PC-3 (cell line): Measurements from ENCODE around the gene CEP192. TPM values are rescaled to one million over a fixed set of nuclear protein-coding genes. Genes with fewer than 3 reads are reported as not detected.
"Not testable (repeated sequence)": the region's sequence is repeated elsewhere in the genome, so short reads cannot be mapped to it uniquely, and the experiment has no call there.

Experiments used
- ATAC-seq: fragments of 200-7000 bp; cut with Tn5 transposase; 2 replicates; pipeline ENCODE4 v1.9.1; 2020; ENCODE audit warnings: mild to moderate bottlenecking, moderate library complexity
- BruUV-seq: library from RNA; stranded (reverse); fragments of 400-500 nt; replicated peaks from 2 replicates; lab custom pipeline; 2021; lab: Mats Ljungman, UMichigan
- CTCF ChIA-PET: fragments of 300-600 bp; sonication (Branson Sonifier 250); formaldehyde crosslinking; loops from one replicate; lab custom pipeline; 2022; ENCODE audit warnings: antibody characterized with exemption; lab: Charles Lee
- POLR2A ChIA-PET: fragments of 300-600 bp; sonication (Branson Sonifier 250); formaldehyde crosslinking; loops from one replicate; lab custom pipeline; 2022; ENCODE audit warnings: antibody characterized with exemption; ENCODE audit not compliant: unreplicated experiment; lab: Charles Lee
- DNase-seq: peaks from one replicate; pipeline ENCODE4 v3.0.0-alpha.2; 2015
- H2AFZ ChIP-seq: fragments of 300-600 bp; sonication (generic); 2 replicates; pipeline ENCODE4 v1.6.0; 2016; ENCODE audit warnings: antibody characterized with exemption, low read length
- H3F3A ChIP-seq: fragments of 300-600 bp; sonication (generic); one replicate; pipeline ENCODE4 v1.6.0; 2017; ENCODE audit warnings: antibody characterized with exemption, low read length, control low read depth, mild to moderate bottlenecking; ENCODE audit not compliant: unreplicated experiment
- H3K27ac ChIP-seq: fragments of 300-600 bp; sonication (generic); 2 replicates; pipeline ENCODE4 v1.5.1; 2016; ENCODE audit warnings: mild to moderate bottlenecking, low read length
- H3K27me3 ChIP-seq: fragments of 300-600 bp; sonication (generic); 2 replicates; pipeline ENCODE4 v1.6.1; 2016; ENCODE audit warnings: low read length, mixed read lengths
- H3K36me3 ChIP-seq: fragments of 300-600 bp; sonication (generic); 2 replicates; pipeline ENCODE4 v1.6.1; 2016; ENCODE audit warnings: low read depth, mixed run types, low read length, mixed read lengths
- H3K4me1 ChIP-seq: fragments of 300-600 bp; sonication (generic); 2 replicates; pipeline ENCODE4 v1.5.1; 2016; ENCODE audit warnings: low read length; ENCODE audit not compliant: insufficient read depth
- H3K4me2 ChIP-seq: fragments of 300-600 bp; sonication (generic); 2 replicates; pipeline ENCODE4 v1.6.0; 2016; ENCODE audit warnings: low read length
- H3K4me3 ChIP-seq: fragments of 300-600 bp; sonication (generic); 2 replicates; pipeline ENCODE4 v1.5.1; 2016; ENCODE audit warnings: mild to moderate bottlenecking, low read length, mixed read lengths
- H3K79me2 ChIP-seq: fragments of 300-600 bp; sonication (generic); 2 replicates; pipeline ENCODE4 v1.6.1; 2017; ENCODE audit warnings: low read length, mixed read lengths
- H3K9ac ChIP-seq: fragments of 300-600 bp; sonication (generic); 2 replicates; pipeline ENCODE4 v1.6.0; 2016; ENCODE audit warnings: mild to moderate bottlenecking, low read length
- H3K9me2 ChIP-seq: fragments of 300-600 bp; sonication (generic); replicated peaks from 2 replicates; pipeline ENCODE4 v1.6.1; 2016; ENCODE audit warnings: mixed run types, low read length, mixed read lengths
- H3K9me3 ChIP-seq: fragments of 300-600 bp; sonication (generic); 2 replicates; pipeline ENCODE4 v1.6.1; 2016; ENCODE audit warnings: low read length, mixed read lengths
- H4K20me1 ChIP-seq: fragments of 300-600 bp; sonication (generic); 2 replicates; pipeline ENCODE4 v1.6.1; 2016; ENCODE audit warnings: low read length, mixed read lengths
- EZH2 ChIP-seq: fragments of 300-600 bp; sonication (generic); IDR thresholded peaks from one replicate; pipeline ENCODE4 v1.6.1; 2017; ENCODE audit warnings: antibody characterized with exemption, mild to moderate bottlenecking, low read length; ENCODE audit not compliant: unreplicated experiment
- EZH2phosphoT487 ChIP-seq: fragments of 300-600 bp; sonication (generic); IDR thresholded peaks from 2 replicates; pipeline ENCODE4 v1.6.1; 2018; ENCODE audit warnings: mild to moderate bottlenecking, antibody characterized with exemption, low read length, borderline replicate concordance
- intact Hi-C: fragments of 100-400 bp; cut with micrococcal nuclease; formaldehyde crosslinking; loops from 2 replicates; pipeline ENCODE4 v1.9.0; 2023
- total RNA-seq: library from RNA; depleted of rRNA; stranded (reverse); fragments of >200 nt; gene quantifications from 2 replicates; pipeline ENCODE4 v1.2.3, GENCODE V29; 2014
- TF ChIP-seq, protein P1 (sequence below): fragments of 300-600 bp; sonication (generic); conservative IDR thresholded peaks from 2 replicates; pipeline ENCODE4 v1.5.1; 2017; ENCODE audit warnings: antibody characterized with exemption, low read depth, mild to moderate bottlenecking, low read length

The CEP192 gene
- total RNA-seq, 1 experiment from 2014 or later = 32.6 TPM

DNA sequence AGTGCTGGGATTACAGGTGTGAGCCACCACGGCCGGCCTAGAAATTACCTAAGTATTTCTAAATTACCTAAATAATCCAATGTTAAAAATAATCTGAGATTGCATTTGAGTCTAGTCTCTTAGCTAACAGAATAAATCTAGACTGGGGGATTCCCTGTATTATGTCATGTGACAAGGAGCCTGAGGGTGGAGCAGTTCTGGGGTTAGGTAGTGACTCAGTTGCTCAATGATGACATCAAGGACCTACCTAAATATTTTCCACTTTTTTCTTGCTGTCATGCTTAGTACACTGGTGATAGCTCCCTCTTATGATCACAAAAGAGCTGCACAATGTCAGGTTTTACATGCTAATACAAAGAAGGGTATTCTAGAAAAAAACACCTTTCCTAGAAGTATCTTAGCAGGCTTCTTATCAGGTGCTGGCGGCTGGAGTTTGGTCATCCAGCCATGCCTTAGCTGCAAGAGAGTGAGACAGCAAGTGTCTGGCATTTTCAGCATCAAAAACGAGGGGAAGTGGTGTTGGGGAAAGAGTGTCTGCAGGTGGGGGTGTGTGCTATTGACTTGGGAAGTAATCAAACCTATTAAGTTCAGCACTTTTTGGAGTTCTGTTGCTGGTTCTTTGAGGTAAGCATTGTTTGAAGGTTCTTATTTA is 17.5 kb upstream of the CEP192 start:
- Histone ChIP-seq H3K9ac (no peak overlapping the region), H2AFZ (no peak overlapping the region), H3K4me2 (no peak overlapping the region), H3K36me3 (peaks cover 56% of the 10 kb centered on the region), H3F3A (no peaks in the 10 kb centered on the region), H3K4me1 (no peaks in the 10 kb centered on the region), H3K9me2 (no peaks in the 10 kb centered on the region), H3K4me3 (no peak overlapping the region), H3K27ac (no peak overlapping the region), H3K27me3 (no peaks in the 10 kb centered on the region), H3K9me3 (no peaks in the 10 kb centered on the region), H4K20me1 (0 out of 2 replicates have a peak, but pooled peaks cover 4% of the 10 kb centered on the region), H3K79me2 (no peaks in the 10 kb centered on the region; the same call in 1 of the 2 replicates)
- DNase-seq (no peak), ATAC-seq (no peak)
- BruUV-seq = no TSS peak
- POLR2A ChIA-PET = no interaction called here
- TF ChIP-seq, protein P1, sequence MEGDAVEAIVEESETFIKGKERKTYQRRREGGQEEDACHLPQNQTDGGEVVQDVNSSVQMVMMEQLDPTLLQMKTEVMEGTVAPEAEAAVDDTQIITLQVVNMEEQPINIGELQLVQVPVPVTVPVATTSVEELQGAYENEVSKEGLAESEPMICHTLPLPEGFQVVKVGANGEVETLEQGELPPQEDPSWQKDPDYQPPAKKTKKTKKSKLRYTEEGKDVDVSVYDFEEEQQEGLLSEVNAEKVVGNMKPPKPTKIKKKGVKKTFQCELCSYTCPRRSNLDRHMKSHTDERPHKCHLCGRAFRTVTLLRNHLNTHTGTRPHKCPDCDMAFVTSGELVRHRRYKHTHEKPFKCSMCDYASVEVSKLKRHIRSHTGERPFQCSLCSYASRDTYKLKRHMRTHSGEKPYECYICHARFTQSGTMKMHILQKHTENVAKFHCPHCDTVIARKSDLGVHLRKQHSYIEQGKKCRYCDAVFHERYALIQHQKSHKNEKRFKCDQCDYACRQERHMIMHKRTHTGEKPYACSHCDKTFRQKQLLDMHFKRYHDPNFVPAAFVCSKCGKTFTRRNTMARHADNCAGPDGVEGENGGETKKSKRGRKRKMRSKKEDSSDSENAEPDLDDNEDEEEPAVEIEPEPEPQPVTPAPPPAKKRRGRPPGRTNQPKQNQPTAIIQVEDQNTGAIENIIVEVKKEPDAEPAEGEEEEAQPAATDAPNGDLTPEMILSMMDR = no peak
- TF ChIP-seq EZH2 (no peak), EZH2phosphoT487 (no peak)
- intact Hi-C loops = no loop called here
- CTCF ChIA-PET = interaction anchor here (0.5 kb wide), 1 partner anchor 236 kb away, joined by 3 read pairs; no protein-coding TSS in a partner anchor

DNA sequence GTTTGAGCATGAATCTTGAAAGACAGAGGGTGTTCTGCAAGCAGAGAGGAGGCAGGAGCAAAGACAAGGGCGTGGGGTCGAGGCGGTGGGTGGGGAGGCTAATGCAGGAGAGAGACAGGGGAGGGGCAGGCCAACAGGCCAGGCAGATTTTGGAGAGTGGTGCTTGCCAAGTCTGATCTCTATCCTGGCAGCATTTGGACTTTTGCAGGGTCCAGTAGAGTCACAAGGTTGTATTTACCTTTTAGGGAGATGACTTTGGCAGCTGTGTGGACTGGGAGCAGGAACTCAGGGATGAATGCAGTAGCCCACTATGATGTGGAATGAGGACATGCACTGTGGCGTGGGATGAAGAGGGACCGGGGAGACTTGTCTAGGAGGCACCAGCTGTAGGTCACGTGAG is 15.7 kb upstream of the CEP192 start:
- ChIA-PET CTCF (no interaction called here), POLR2A (no interaction called here)
- Histone ChIP-seq H3K9me2 (no peaks in the 10 kb centered on the region), H2AFZ (no peak overlapping the region), H3F3A (no peaks in the 10 kb centered on the region), H3K9me3 (no peaks in the 10 kb centered on the region), H3K36me3 (peaks cover 52% of the 10 kb centered on the region), H3K4me3 (no peak overlapping the region), H4K20me1 (0 out of 2 replicates have a peak, but pooled peaks cover 4% of the 10 kb centered on the region), H3K4me1 (no peaks in the 10 kb centered on the region), H3K27ac (no peak overlapping the region), H3K9ac (no peak overlapping the region), H3K79me2 (no peaks in the 10 kb centered on the region; the same call in 1 of the 2 replicates), H3K4me2 (no peak overlapping the region), H3K27me3 (no peaks in the 10 kb centered on the region)
- DNase-seq (no peak), ATAC-seq (no peak)
- intact Hi-C loops = no loop called here
- TF ChIP-seq, protein P1 = no peak
- TF ChIP-seq EZH2 (no peak), EZH2phosphoT487 (no peak)
- no TSS peak for BruUV-seq

DNA sequence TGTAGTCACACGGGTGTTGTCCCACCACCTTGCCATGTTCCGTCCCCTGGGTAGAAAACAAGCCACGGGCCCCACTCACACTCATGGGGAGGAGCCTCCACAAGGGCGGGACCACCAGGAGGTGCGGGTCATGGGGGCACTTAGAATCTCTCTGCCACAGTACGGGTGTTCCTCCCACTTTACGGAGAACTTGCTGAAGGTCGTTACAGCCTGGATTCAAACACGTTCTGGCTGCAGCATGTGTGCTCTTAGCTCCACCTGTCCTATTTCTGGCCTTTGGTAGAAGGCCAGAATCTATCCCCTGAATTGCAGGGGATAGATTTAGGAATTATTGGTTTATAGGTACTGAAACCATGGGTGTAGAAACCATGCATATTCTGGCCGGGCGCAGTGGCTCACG is 14.9 kb upstream of the CEP192 start:
- ChIA-PET CTCF (no interaction called here), POLR2A (interaction anchor here (0.6 kb wide), 1 partner anchor 93 kb away, joined by 10 read pairs; no protein-coding TSS in a partner anchor)
- H3K27me3 ChIP-seq = no peaks in the 10 kb centered on the region
- no peaks in the 10 kb centered on the region for H3K9me2 ChIP-seq
- H3K4me3 ChIP-seq = no peak overlapping the region
- BruUV-seq = no TSS peak
- H3K9me3 ChIP-seq = no peaks in the 10 kb centered on the region
- H3K9ac ChIP-seq = no peak overlapping the region
- no peak overlapping the region for H2AFZ ChIP-seq
- DNase-seq = no peak
- intact Hi-C loops = no loop called here
- peaks cover 45% of the 10 kb centered on the region for H3K36me3 ChIP-seq
- no peak for ATAC-seq
- no peaks in the 10 kb centered on the region; the same call in 1 of the 2 replicates for H3K79me2 ChIP-seq
- TF ChIP-seq, protein P1 = no peak
- TF ChIP-seq EZH2 (no peak), EZH2phosphoT487 (no peak)
- H3K27ac ChIP-seq = no peak overlapping the region
- no peak overlapping the region for H3K4me2 ChIP-seq
- no peaks in the 10 kb centered on the region for H3F3A ChIP-seq
- H3K4me1 ChIP-seq = no peaks in the 10 kb centered on the region
- H4K20me1 ChIP-seq = 0 out of 2 replicates have a peak, but pooled peaks cover 4% of the 10 kb centered on the region

DNA sequence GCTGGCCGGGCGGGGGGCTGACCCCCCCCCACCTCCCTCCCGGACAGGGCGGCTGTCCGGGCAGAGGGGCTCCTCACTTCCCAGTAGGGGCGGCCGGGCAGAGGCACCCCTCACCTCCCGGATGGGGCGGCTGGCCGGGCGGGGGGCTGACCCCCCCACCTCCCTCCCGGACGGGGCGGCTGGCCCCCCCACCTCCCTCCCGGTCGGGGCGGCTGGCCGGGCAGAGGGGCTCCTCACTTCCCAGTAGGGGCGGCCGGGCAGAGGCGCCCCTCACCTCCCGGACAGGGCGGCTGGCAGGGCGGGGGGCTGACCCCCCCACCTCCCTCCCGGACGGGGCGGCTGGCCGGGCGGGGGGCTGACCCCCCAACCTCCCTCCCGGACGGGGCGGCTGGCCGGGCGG is 11.1 kb upstream of the CEP192 start:
- H4K20me1 ChIP-seq, H3K9ac ChIP-seq, H3K9me3 ChIP-seq, H3K4me3 ChIP-seq, intact Hi-C loops, H3K79me2 ChIP-seq, ATAC-seq, H3K27ac ChIP-seq, H3K4me1 ChIP-seq, CTCF ChIA-PET, POLR2A ChIA-PET, BruUV-seq, H3K27me3 ChIP-seq, H3F3A ChIP-seq, H3K9me2 ChIP-seq, H3K4me2 ChIP-seq, DNase-seq, H2AFZ ChIP-seq: not testable (repeated sequence)
- peaks cover 39% of the 10 kb centered on the region for H3K36me3 ChIP-seq
